IMR-90 (cell line): ENCODE data around the gene SMYD1. TPM values are rescaled to one million over a fixed set of nuclear protein-coding genes. Genes with fewer than 3 reads are reported as not detected.

ENCODE experiments used
- ATAC-seq: fragments of 200-7000 bp; cut with Tn5 transposase; 2 replicates; pipeline ENCODE4 v1.9.1; 2020; ENCODE audit warnings: low read depth, mild to moderate bottlenecking, moderate library complexity
- BruUV-seq: library from RNA; stranded (reverse); fragments of 400-500 nt; replicated peaks from 2 replicates; lab custom pipeline; 2021; lab: Mats Ljungman, UMichigan
- CTCF ChIA-PET: fragments of 300-600 bp; formaldehyde crosslinking; extraction: SDS; loops from one replicate; lab custom pipeline; 2021; ENCODE audit warnings: antibody characterized with exemption; lab: Yijun Ruan, JAX
- POLR2A ChIA-PET: fragments of 300-600 bp; sonication (Branson Sonifier 250); formaldehyde crosslinking; loops from one replicate; lab custom pipeline; 2022; ENCODE audit warnings: antibody characterized with exemption; ENCODE audit not compliant: unreplicated experiment; lab: Charles Lee
- DNase-seq: peaks from one replicate; pipeline ENCODE4 v3.0.0; 2013
- H2AFZ ChIP-seq: replicated peaks from 2 replicates; pipeline ENCODE3; 2013; ENCODE audit warnings: low read length, mild to moderate bottlenecking; ENCODE audit not compliant: poor library complexity
- H2AK5ac ChIP-seq: 2 replicates; pipeline ENCODE4 v1.6.1; 2013; ENCODE audit warnings: low read depth, low read length, inconsistent platforms
- H2AK9ac ChIP-seq: replicated peaks from 2 replicates; pipeline ENCODE3; 2013; ENCODE audit warnings: mild to moderate bottlenecking, low read depth, low read length, moderate library complexity; ENCODE audit not compliant: poor library complexity
- H2BK120ac ChIP-seq: 2 replicates; pipeline ENCODE4 v1.6.1; 2013; ENCODE audit warnings: low read depth, low read length, inconsistent platforms
- H2BK15ac ChIP-seq: 3 replicates; pipeline ENCODE4 v1.6.1; 2013; ENCODE audit warnings: low read depth, low read length, inconsistent platforms
- H2BK20ac ChIP-seq: 2 replicates; pipeline ENCODE4 v1.6.1; 2013; ENCODE audit warnings: low read depth, mild to moderate bottlenecking, inconsistent platforms, low read length, moderate library complexity
- H2BK5ac ChIP-seq: 2 replicates; pipeline ENCODE4 v1.6.1; 2013; ENCODE audit warnings: mild to moderate bottlenecking, low read depth, low read length, inconsistent platforms; ENCODE audit not compliant: poor library complexity, severe bottlenecking
- H3K14ac ChIP-seq: replicated peaks from 2 replicates; pipeline ENCODE4 v1.6.1; 2013; ENCODE audit warnings: low read depth, low read length, inconsistent platforms
- H3K18ac ChIP-seq: 2 replicates; pipeline ENCODE4 v1.6.1; 2013; ENCODE audit warnings: low read depth, low read length, control low read depth
- H3K23ac ChIP-seq: 2 replicates; pipeline ENCODE4 v1.6.1; 2013; ENCODE audit warnings: low read depth, low read length, inconsistent platforms
- H3K27ac ChIP-seq: 2 replicates; pipeline ENCODE4 v1.5.1; 2013; ENCODE audit warnings: mild to moderate bottlenecking, control low read depth, low read length; ENCODE audit not compliant: insufficient read depth
- H3K27me3 ChIP-seq: 2 replicates; pipeline ENCODE4 v1.6.1; 2013; ENCODE audit warnings: low read length; ENCODE audit not compliant: control insufficient read depth, insufficient read depth
- H3K36me3 ChIP-seq: 2 replicates; pipeline ENCODE4 v1.6.1; 2013; ENCODE audit warnings: low read length, mixed read lengths; ENCODE audit not compliant: control insufficient read depth, insufficient read depth
- H3K4ac ChIP-seq: 2 replicates; pipeline ENCODE4 v1.6.1; 2013; ENCODE audit warnings: low read depth, low read length, inconsistent platforms
- H3K4me1 ChIP-seq: 2 replicates; pipeline ENCODE4 v1.6.1; 2013; ENCODE audit warnings: low read length, mixed read lengths; ENCODE audit not compliant: control insufficient read depth, insufficient read depth
- H3K4me2 ChIP-seq: 2 replicates; pipeline ENCODE4 v1.6.1; 2013; ENCODE audit warnings: low read depth, mild to moderate bottlenecking, control low read depth, low read length, moderate library complexity
- H3K4me3 ChIP-seq: 2 replicates; pipeline ENCODE4 v1.5.1; 2013; ENCODE audit warnings: low read depth, mild to moderate bottlenecking, control low read depth, low read length, moderate library complexity; ENCODE audit not compliant: insufficient read depth
- H3K56ac ChIP-seq: 2 replicates; pipeline ENCODE4 v1.6.1; 2013; ENCODE audit warnings: low read length, inconsistent platforms; ENCODE audit not compliant: insufficient read depth; ENCODE audit errors: extremely low read depth
- H3K79me1 ChIP-seq, 2 experiments: 2 replicates each; pipeline ENCODE4 v1.6.1; 2013; ENCODE audit warnings: low read length in 2 of 2, inconsistent platforms in 1 of 2, low read depth in 1 of 2
- H3K9ac ChIP-seq: 2 replicates; pipeline ENCODE4 v1.6.1; 2013; ENCODE audit warnings: low read depth, low read length, control low read depth
- H3K9me1 ChIP-seq: 2 replicates; pipeline ENCODE4 v1.6.1; 2013; ENCODE audit warnings: low read length, inconsistent platforms; ENCODE audit not compliant: insufficient read depth
- H3K9me3 ChIP-seq: 2 replicates; pipeline ENCODE4 v1.6.1; 2013; ENCODE audit warnings: low read length; ENCODE audit not compliant: control insufficient read depth, insufficient read depth
- H4K20me1 ChIP-seq: 2 replicates; pipeline ENCODE4 v1.6.1; 2013; ENCODE audit warnings: low read length, inconsistent platforms; ENCODE audit not compliant: insufficient read depth
- H4K5ac ChIP-seq: 2 replicates; pipeline ENCODE4 v1.6.1; 2013; ENCODE audit warnings: mild to moderate bottlenecking, low read depth, low read length, control low read depth
- H4K8ac ChIP-seq, 2 experiments: 2 replicates each; pipeline ENCODE4 v1.6.1; 2013; ENCODE audit warnings: low read depth in 2 of 2, low read length in 2 of 2, control low read depth in 1 of 2, inconsistent platforms in 1 of 2
- H4K91ac ChIP-seq: 2 replicates; pipeline ENCODE4 v1.6.1; 2013; ENCODE audit warnings: low read depth, low read length, inconsistent platforms; ENCODE audit not compliant: insufficient read depth
- MAZ ChIP-seq: IDR thresholded peaks from 2 replicates; pipeline ENCODE4 v1.6.1; 2012; ENCODE audit warnings: low read depth, mild to moderate bottlenecking, low read length, improper control_type of control experiment, moderate library complexity, borderline replicate concordance
- WGBS, 2 experiments: methylation state at CpG; one replicate each; pipeline versions ENCODE4 v1.1.5 to v1.1.7; 2013; ENCODE audit warnings: missing lambda C conversion rate in 2 of 2; ENCODE audit not compliant: insufficient read length in 1 of 2; ENCODE audit errors: extremely low coverage in 2 of 2; 5-methylcytosine and 5-hydroxymethylcytosine counted together
- dilution Hi-C: fragments of 300-500 bp; cut with HindIII; formaldehyde crosslinking; loops from one replicate; pipeline ENCODE4 v1.14.3; 2018; ENCODE audit warnings: low sequenced_read_pairs; ENCODE audit not compliant: unreplicated experiment
- in situ Hi-C: fragments of 300-500 bp; cut with MboI; formaldehyde crosslinking; loops from 3 replicates; pipeline ENCODE4 v1.14.3; 2019; ENCODE audit warnings: low sequenced_read_pairs, inconsistent platforms, mixed read lengths
- intact Hi-C: fragments of 100-400 bp; cut with micrococcal nuclease; formaldehyde crosslinking; loops from 2 replicates; pipeline ENCODE4 v1.10.0; 2022
- polyA plus RNA-seq, 3 experiments: library from polyadenylated mRNA; depleted of rRNA; stranded (reverse); fragments of >200 nt; gene quantifications; 2 replicates each; pipeline ENCODE4 v1.2.3, GENCODE V29; 2012; ENCODE audit warnings: low replicate concordance in 1 of 3
- total RNA-seq: library from RNA; depleted of rRNA; stranded (reverse); fragments of >200 nt; gene quantifications from 2 replicates; pipeline ENCODE4 v1.2.3, GENCODE V29; 2012
- TF ChIP-seq, protein P1 (sequence below): fragments of 150-350 bp; IDR thresholded peaks from 2 replicates; pipeline ENCODE4 v1.6.1; 2016; ENCODE audit warnings: low read depth, mild to moderate bottlenecking, low read length, moderate library complexity, borderline replicate concordance

SMYD1 gene
- total and polyA plus RNA-seq, 2 of the 4 experiments (the other 2 are of a cell fraction): not detected

DNA sequence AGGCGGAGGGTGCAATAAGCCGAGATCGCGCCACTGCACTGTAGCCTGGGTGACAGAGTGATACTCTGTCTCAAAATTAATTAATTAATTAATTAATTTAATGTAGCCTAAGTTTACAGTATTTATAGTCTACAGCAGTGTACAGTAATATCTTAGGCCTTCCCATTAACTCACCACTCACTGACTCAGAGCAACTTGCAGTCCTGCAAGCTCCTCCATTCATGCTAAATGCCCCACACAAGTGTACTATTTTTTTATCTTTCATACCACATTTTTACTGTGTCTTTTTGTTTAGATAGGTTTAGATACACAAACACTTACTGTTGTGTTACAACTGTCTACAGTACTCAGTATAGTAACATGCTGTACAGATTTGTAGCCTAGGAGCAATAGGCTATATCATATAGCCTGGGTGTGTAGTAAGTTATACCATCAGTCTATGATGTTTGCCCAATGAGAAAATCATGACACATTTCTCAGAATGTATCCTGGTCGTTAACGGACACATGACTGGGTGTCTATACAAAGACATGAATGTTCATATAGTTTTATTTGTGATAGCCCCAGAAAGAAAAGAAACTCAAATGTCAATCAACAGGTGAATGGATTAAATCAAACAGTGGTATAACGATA is 35.4 kb upstream of the SMYD1 start:
- no peak overlapping the region for H3K4me2 ChIP-seq
- H3K23ac ChIP-seq: no peak overlapping the region
- H3K56ac ChIP-seq: no peak overlapping the region
- H2BK5ac ChIP-seq: no peak overlapping the region
- peaks cover 19 to 22% of the 10 kb centered on the region in 2 experiments for H3K79me1 ChIP-seq
- H2AFZ ChIP-seq: no peak overlapping the region
- no peak overlapping the region for H2BK15ac ChIP-seq
- H4K8ac ChIP-seq: no peak overlapping the region
- dilution Hi-C loops (no loop called here), in situ Hi-C loops (no loop called here), intact Hi-C loops (no loop called here)
- DNase-seq: peak; percentile 59
- no peak for TF ChIP-seq MAZ
- TF ChIP-seq, protein P1, sequence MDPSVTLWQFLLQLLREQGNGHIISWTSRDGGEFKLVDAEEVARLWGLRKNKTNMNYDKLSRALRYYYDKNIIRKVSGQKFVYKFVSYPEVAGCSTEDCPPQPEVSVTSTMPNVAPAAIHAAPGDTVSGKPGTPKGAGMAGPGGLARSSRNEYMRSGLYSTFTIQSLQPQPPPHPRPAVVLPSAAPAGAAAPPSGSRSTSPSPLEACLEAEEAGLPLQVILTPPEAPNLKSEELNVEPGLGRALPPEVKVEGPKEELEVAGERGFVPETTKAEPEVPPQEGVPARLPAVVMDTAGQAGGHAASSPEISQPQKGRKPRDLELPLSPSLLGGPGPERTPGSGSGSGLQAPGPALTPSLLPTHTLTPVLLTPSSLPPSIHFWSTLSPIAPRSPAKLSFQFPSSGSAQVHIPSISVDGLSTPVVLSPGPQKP: no peak
- no peaks in the 10 kb centered on the region for H3K27me3 ChIP-seq
- no peak overlapping the region for H3K9ac ChIP-seq
- H2BK120ac ChIP-seq: no peak overlapping the region
- H2AK5ac ChIP-seq: no peak overlapping the region
- H3K9me3 ChIP-seq: no peaks in the 10 kb centered on the region
- no peak overlapping the region for H3K4ac ChIP-seq
- H3K14ac ChIP-seq: no peak overlapping the region
- no peak overlapping the region for H4K91ac ChIP-seq
- no peak overlapping the region for H3K27ac ChIP-seq
- no peak overlapping the region for H4K5ac ChIP-seq
- H4K20me1 ChIP-seq: no peaks in the 10 kb centered on the region
- H2AK9ac ChIP-seq: no peak overlapping the region
- WGBS, 2 experiments: no CpG with 5 or more reads among the region's 7 CpGs
- ATAC-seq: peak; percentile 88
- no peak overlapping the region for H2BK20ac ChIP-seq
- no peak overlapping the region for H3K18ac ChIP-seq
- CTCF ChIA-PET: no interaction called here
- H3K4me1 ChIP-seq: no peaks in the 10 kb centered on the region
- peaks cover 26% of the 10 kb centered on the region for H3K36me3 ChIP-seq
- BruUV-seq: no TSS peak
- no peak overlapping the region for H3K4me3 ChIP-seq
- POLR2A ChIA-PET: no interaction called here
- H3K9me1 ChIP-seq: no peaks in the 10 kb centered on the region; the same call in 1 of the 2 replicates
